ENCODE measurements around the gene CSAD. TPM values are rescaled to one million over a fixed set of nuclear protein-coding genes. Genes with fewer than 3 reads are reported as not detected.

The CSAD gene
- total RNA-seq, 6 experiments from 2014 or later = 20.6 to 54.2 (median 37.1) TPM

GRCh38 chr12:53214687-53215455 is 34.1 kb upstream of the CSAD start:
- Histone ChIP-seq H3K27me3 (no peaks in the 10 kb centered on the region), H3K27ac (no peak overlapping the region), H3K9me3 (no peaks in the 10 kb centered on the region), H3K36me3 (no peaks in the 10 kb centered on the region), H3K4me3 (no peak overlapping the region), H3K4me1 (peaks cover 0 to 5% (median under 1%) of the 10 kb centered on the region in 4 donors)
- ATAC-seq = peak; percentile 46 to 61 (median 55)
- no peak for TF ChIP-seq CTCF (IDR thresholded peaks at IDR 0.05)
- TF ChIP-seq POLR2A (IDR thresholded peaks at IDR 0.05) = no peak
- WGBS (ENCODE audit: insufficient coverage, low coverage, low lambda C conversion rate, missing lambda C conversion rate) = 32% methylated on average over 3 of the region's 12 CpGs
- DNase-seq = peak; percentile 74 to 76 (median 76)
- intact Hi-C loops (cut with DNase I) = loop anchor here (5.0 kb wide), 1 partner anchor 72 kb away; no protein-coding TSS in a partner anchor

- no peak for ATAC-seq
- H3K27ac ChIP-seq = no peak overlapping the region
- no peaks in the 10 kb centered on the region for H3K27me3 ChIP-seq
- H3K36me3 ChIP-seq = no peaks in the 10 kb centered on the region
- no peak for DNase-seq
- TF ChIP-seq CTCF (IDR thresholded peaks at IDR 0.05) (no peak), POLR2A (IDR thresholded peaks at IDR 0.05) (no peak)
- H3K9me3 ChIP-seq = no peaks in the 10 kb centered on the region
- intact Hi-C loops (cut with DNase I) = loop anchor here (5.0 kb wide), 1 partner anchor 73 kb away; no protein-coding TSS in a partner anchor
- H3K4me1 ChIP-seq = peaks cover 0 to 5% (median under 1%) of the 10 kb centered on the region in 4 donors
- no peak overlapping the region for H3K4me3 ChIP-seq
- WGBS (ENCODE audit: insufficient coverage, low coverage, low lambda C conversion rate, missing lambda C conversion rate) = 62% methylated on average over 2 of the region's 5 CpGs
Measured at GRCh38 chr12:53214221-53214620, 33.5 kb upstream of the CSAD start.

GRCh38 chr12:53213348-53213747 is 32.6 kb upstream of the CSAD start:
- DNase-seq = peak; percentile 85 to 90 (median 87)
- no peak overlapping the region for H3K27ac ChIP-seq
- no peaks in the 10 kb centered on the region for H3K36me3 ChIP-seq
- TF ChIP-seq CTCF (IDR thresholded peaks at IDR 0.05) = peak; percentile 89 to 95 (median 90)
- no peak for TF ChIP-seq POLR2A (IDR thresholded peaks at IDR 0.05)
- intact Hi-C loops (cut with DNase I) = loop anchor here (5.0 kb wide), 1 partner anchor 74 kb away; no protein-coding TSS in a partner anchor
- no peaks in the 10 kb centered on the region for H3K27me3 ChIP-seq
- WGBS (ENCODE audit: insufficient coverage, low coverage, low lambda C conversion rate, missing lambda C conversion rate) = 12% methylated on average over 6 of the region's 14 CpGs
- no peaks in the 10 kb centered on the region for H3K9me3 ChIP-seq
- no peak overlapping the region for H3K4me3 ChIP-seq
- H3K4me1 ChIP-seq = peaks cover 0 to 5% (median under 1%) of the 10 kb centered on the region in 4 donors
- peak; percentile 87 to 88 (median 87) for ATAC-seq

DNA sequence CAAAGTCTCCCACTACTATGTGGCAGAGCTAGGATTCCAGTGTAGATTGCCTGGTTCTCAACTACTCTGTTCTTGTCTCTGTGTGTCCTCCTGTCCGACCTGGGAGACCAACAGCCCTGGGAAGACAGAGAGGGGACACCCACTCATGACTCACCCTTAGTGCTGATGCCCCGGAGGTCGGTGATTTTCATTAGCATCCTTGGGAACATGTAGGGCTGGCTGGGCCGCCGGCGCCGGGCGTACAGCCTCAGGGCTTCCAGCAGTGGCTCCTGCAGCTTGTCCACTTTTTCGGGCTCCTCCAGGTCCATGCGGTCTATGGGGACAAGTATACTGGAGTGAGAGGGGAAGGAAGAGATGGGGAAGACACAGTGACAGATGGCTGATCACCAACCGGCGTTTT is 32.2 kb upstream of the CSAD start:
- no peak for ATAC-seq
- Histone ChIP-seq H3K36me3 (no peaks in the 10 kb centered on the region), H3K4me3 (no peak overlapping the region), H3K4me1 (peaks cover 0 to 5% (median under 1%) of the 10 kb centered on the region in 4 donors), H3K27ac (no peak overlapping the region), H3K27me3 (no peaks in the 10 kb centered on the region), H3K9me3 (no peaks in the 10 kb centered on the region)
- TF ChIP-seq CTCF (IDR thresholded peaks at IDR 0.05) (no peak), POLR2A (IDR thresholded peaks at IDR 0.05) (no peak)
- DNase-seq = no peak
- WGBS (ENCODE audit: insufficient coverage, low coverage, low lambda C conversion rate, missing lambda C conversion rate) = 30% methylated on average over 9 of the region's 12 CpGs
- intact Hi-C loops (cut with DNase I) = loop anchor here (5.0 kb wide), 1 partner anchor 74 kb away; no protein-coding TSS in a partner anchor

All from right lobe of liver (tissue), 6 donors.